ENCODE results near the gene ARID3A.

Gene ARID3A

DNA sequence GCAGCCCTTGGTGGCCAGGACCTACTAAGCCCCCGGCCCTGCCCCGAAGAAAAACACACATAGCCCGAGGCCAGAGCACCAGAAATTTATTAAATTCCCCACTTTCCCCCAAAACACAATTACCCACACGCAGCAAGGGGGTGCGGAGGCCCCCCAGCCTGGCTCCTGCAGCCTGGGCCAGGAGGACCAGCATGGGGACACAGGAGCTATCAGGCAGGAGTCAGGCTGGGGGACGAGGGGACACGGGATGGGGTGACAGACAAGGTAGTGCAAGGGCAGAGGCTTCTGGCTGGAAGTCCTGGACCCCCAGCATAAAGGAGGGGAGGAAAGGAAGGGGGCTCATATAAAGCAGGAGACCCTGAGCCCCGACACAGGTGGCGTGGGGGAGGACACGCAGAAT is 29.4 kb upstream of the ARID3A start:
- in situ Hi-C loops (cut with HindIII; ENCODE audit: low pct_unique_long_range_greater_than_20kb, low sequenced_read_pairs), result no loop called here
- no peak for TF ChIP-seq JUND (IDR thresholded peaks at IDR 0.05; ENCODE audit: low read depth)
- DNase-seq (ENCODE audit: low read depth in 1 of 2, low spot score in 1 of 2), result no peak

DNA sequence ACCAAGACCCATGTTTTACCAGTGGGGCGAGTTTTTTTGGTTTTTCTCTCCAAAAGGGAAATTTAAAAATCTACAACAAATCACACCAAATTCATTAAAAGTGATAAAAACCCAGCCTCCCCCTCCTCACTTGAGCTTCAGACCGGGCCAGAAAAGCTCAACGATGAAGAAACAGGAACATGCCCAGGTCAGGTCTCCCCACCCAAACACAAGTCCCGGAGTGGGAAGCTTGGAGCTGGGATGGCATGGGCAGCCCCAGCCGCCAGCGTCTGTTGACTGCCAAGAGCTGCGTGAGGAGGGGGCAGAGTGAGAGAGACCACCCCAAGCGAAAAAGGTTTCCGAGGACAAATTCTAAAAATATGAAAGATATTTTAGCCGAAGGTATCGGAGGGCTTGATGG is 28.8 kb upstream of the ARID3A start:
- no peak for TF ChIP-seq JUND (IDR thresholded peaks at IDR 0.05; ENCODE audit: low read depth)
- in situ Hi-C loops (cut with HindIII; ENCODE audit: low pct_unique_long_range_greater_than_20kb, low sequenced_read_pairs), result no loop called here
- no peak for DNase-seq (ENCODE audit: low read depth in 1 of 2, low spot score in 1 of 2)

DNA sequence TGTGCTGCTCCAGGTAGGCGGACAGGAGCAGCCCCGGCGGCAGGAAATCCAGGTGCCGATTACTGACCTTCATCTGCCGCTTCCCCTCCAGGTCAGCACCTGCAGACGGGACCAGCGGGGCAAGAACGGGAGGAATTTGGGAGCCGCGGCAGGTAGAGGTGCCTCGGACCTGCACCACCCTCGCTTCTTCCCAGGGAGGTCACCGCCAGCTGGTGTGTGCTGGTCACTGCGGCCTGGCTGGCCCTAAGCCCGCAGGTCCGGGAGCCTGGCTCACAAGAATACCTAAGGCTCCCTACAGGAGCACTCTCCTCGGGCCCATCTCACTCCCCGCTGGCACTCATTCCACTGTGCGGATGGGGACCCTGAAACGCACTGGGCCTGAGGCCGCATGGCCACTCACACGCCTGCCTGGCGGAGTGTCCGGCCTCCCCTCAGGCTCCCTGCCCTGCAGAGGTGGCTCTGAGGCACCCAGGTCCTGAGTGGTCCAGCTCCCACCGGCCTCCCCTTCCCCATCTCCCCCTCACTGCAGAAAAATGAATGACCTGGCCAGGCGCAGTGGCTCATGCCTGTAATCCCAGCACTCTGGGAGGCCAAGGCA is 28.3 kb upstream of the ARID3A start:
- DNase-seq (ENCODE audit: low read depth in 1 of 2, low spot score in 1 of 2), result no peak
- TF ChIP-seq JUND (IDR thresholded peaks at IDR 0.05; ENCODE audit: low read depth), result no peak
- in situ Hi-C loops (cut with HindIII; ENCODE audit: low pct_unique_long_range_greater_than_20kb, low sequenced_read_pairs), result no loop called here

DNA sequence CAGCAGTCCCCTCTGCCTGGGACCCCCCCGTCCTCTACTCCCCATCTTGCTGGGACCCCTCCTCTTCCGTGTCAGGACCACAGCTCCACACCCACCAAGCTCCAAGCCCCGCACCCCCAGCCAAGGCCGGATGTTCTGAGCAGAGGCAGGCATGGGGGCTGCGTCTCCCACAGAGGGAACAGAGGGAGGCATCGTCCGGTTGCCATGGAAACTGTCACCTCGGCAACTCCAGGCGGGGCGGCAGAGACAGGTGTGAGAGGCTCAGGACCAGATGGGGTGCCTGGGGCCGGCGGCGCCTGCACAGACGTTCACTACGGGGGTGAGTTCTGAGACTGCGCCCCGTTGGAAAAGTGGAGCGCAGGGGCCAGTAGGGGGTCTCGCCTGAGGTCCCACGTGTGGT is 27.2 kb upstream of the ARID3A start:
- in situ Hi-C loops (cut with HindIII; ENCODE audit: low pct_unique_long_range_greater_than_20kb, low sequenced_read_pairs), result no loop called here
- TF ChIP-seq JUND (IDR thresholded peaks at IDR 0.05; ENCODE audit: low read depth), result no peak
- no peak for DNase-seq (ENCODE audit: low read depth in 1 of 2, low spot score in 1 of 2)

GRCh38 chr19:899336-900042 is 26.3 kb upstream of the ARID3A start:
- in situ Hi-C loops (cut with HindIII; ENCODE audit: low pct_unique_long_range_greater_than_20kb, low sequenced_read_pairs), result no loop called here
- TF ChIP-seq JUND (IDR thresholded peaks at IDR 0.05; ENCODE audit: low read depth), result no peak
- no peak for DNase-seq (ENCODE audit: low read depth in 1 of 2, low spot score in 1 of 2)

- TF ChIP-seq JUND (IDR thresholded peaks at IDR 0.05; ENCODE audit: low read depth), result no peak
- in situ Hi-C loops (cut with HindIII; ENCODE audit: low pct_unique_long_range_greater_than_20kb, low sequenced_read_pairs), result no loop called here
- DNase-seq (ENCODE audit: low read depth in 1 of 2, low spot score in 1 of 2), result no peak
These were observed 25.9 kb upstream of the ARID3A start for GRCh38 chr19:900043-900301.

DNA sequence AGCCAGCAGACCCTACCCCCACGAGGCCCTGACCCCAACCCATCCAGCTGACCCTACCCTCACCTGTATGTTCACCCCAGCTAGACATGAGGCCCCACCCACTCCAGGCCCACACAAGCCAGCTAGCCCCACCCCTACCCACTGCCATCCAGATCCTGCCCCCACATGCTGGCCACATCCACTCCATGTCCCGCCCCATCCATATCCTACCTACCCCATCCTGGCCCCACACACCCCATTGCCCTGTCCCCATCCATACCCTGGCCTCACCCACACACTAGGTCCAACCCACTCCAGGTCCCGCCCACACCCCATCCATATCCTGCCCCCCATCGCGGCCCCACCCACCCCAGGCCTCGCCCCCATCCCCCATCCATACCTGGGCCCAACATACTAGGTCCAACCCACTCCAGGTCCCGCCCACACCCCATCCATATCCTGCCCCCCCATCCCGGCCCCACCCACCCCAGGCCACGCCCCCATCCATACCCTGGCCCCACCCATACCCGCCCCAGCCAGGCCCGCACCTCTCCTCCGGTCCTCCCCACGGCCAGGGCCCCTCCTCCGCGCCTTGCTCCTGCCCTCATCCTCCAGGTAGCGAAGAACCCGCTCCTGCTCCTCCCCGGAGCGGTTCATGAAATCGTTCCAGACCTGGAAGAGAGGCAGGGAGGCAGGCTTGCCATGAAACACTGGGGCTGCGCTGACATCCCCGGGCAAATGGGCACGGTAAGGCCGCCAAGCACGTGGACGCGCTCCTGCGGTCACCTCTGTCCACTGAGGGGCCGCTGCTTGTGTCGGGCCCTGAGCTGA is 25.3 kb upstream of the ARID3A start:
- in situ Hi-C loops (cut with HindIII; ENCODE audit: low pct_unique_long_range_greater_than_20kb, low sequenced_read_pairs), result no loop called here
- TF ChIP-seq JUND (IDR thresholded peaks at IDR 0.05; ENCODE audit: low read depth), result no peak
- peak; percentile 90 for DNase-seq (ENCODE audit: low read depth in 1 of 2, low spot score in 1 of 2)

GRCh38 chr19:901216-902092 is 24.4 kb upstream of the ARID3A start:
- TF ChIP-seq JUND (IDR thresholded peaks at IDR 0.05; ENCODE audit: low read depth), result no peak
- no peak for DNase-seq (ENCODE audit: low read depth in 1 of 2, low spot score in 1 of 2)
- in situ Hi-C loops (cut with HindIII; ENCODE audit: low pct_unique_long_range_greater_than_20kb, low sequenced_read_pairs), result no loop called here

- in situ Hi-C loops (cut with HindIII; ENCODE audit: low pct_unique_long_range_greater_than_20kb, low sequenced_read_pairs), result no loop called here
- TF ChIP-seq JUND (IDR thresholded peaks at IDR 0.05; ENCODE audit: low read depth), result no peak
- DNase-seq (ENCODE audit: low read depth in 1 of 2, low spot score in 1 of 2), result no peak
These were observed 23.8 kb upstream of the ARID3A start for GRCh38 chr19:902093-902370.

- in situ Hi-C loops (cut with HindIII; ENCODE audit: low pct_unique_long_range_greater_than_20kb, low sequenced_read_pairs), result no loop called here
- TF ChIP-seq JUND (IDR thresholded peaks at IDR 0.05; ENCODE audit: low read depth), result no peak
- no peak for DNase-seq (ENCODE audit: low read depth in 1 of 2, low spot score in 1 of 2)
These were observed 23.2 kb upstream of the ARID3A start for GRCh38 chr19:902446-903226.

- no peak for DNase-seq (ENCODE audit: low read depth in 1 of 2, low spot score in 1 of 2)
- no peak for TF ChIP-seq JUND (IDR thresholded peaks at IDR 0.05; ENCODE audit: low read depth)
- in situ Hi-C loops (cut with HindIII; ENCODE audit: low pct_unique_long_range_greater_than_20kb, low sequenced_read_pairs), result no loop called here
These were observed 22.5 kb upstream of the ARID3A start for GRCh38 chr19:903266-903797.

- in situ Hi-C loops (cut with HindIII; ENCODE audit: low pct_unique_long_range_greater_than_20kb, low sequenced_read_pairs), result no loop called here
- TF ChIP-seq JUND (IDR thresholded peaks at IDR 0.05; ENCODE audit: low read depth), result no peak
- no peak for DNase-seq (ENCODE audit: low read depth in 1 of 2, low spot score in 1 of 2)
These were observed 21.3 kb upstream of the ARID3A start for GRCh38 chr19:904545-904944.
